Vagina (tissue), 2 donors: ENCODE measurements around the gene ARID3A.
"Not testable (repeated sequence)": the region's sequence is repeated elsewhere in the genome, so short reads cannot be mapped to it uniquely, and the experiment has no call there.

Experiments used
- POLR2A ChIP-seq, 2 donors: fragments of 450-650 bp; IDR thresholded peaks; one replicate each; pipeline ENCODE4 v1.6.1; 2017; ENCODE audit warnings: antibody characterized with exemption in 2 of 2, mild to moderate bottlenecking in 2 of 2, moderate library complexity in 2 of 2
- POLR2AphosphoS5 ChIP-seq, 2 donors: sonication (generic); formaldehyde crosslinking; IDR thresholded peaks; one replicate each; pipeline ENCODE4 v1.9.0; 2017; ENCODE audit warnings: antibody characterized with exemption in 2 of 2, mild to moderate bottlenecking in 2 of 2, low read depth in 1 of 2; ENCODE audit not compliant: insufficient read depth in 1 of 2
- TF ChIP-seq, protein P1 (sequence below), 3 experiments: fragments of 450-650 bp in 2 of 3; fragments of 200-600 bp in 1 of 3; sonication (generic) in 1 of 3; IDR thresholded peaks; one replicate each; pipeline ENCODE4 v1.5.1; 2017 to 2019; ENCODE audit warnings: antibody characterized with exemption in 3 of 3, mild to moderate bottlenecking in 2 of 3, moderate library complexity in 2 of 3

DNA sequence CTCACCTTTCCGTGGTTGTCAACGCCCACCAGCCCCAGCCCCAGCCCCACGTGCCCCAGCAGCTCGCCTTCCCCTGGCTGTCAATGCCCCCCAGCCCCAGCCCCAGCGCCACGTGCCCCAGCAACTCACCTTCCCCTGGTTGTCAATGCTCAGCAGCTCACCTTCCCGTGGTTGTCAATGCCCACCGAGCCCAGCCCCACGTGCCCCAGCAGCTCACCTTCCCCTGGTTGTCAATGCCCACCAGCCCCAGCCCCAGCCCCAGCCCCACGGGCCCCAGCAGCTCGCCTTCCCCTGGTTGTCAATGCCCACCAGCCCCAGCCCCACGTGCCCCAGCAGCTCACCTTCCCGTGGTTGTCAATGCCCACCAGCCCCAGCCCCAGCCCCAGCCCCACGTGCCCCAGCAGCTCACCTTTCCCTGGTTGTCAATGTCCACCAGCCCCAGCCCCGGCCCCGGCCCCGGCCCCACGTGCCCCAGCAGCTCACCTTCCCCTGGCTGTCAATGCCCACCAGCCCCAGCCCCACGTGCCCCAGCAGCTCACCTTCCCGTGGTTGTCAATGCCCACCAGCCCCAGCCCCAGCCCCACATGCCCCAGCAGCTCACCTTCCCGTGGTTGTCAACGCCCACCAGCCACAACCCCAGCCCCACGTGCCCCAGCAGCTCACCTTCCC is 47.7 kb upstream of the ARID3A start:
- TF ChIP-seq, protein P1, sequence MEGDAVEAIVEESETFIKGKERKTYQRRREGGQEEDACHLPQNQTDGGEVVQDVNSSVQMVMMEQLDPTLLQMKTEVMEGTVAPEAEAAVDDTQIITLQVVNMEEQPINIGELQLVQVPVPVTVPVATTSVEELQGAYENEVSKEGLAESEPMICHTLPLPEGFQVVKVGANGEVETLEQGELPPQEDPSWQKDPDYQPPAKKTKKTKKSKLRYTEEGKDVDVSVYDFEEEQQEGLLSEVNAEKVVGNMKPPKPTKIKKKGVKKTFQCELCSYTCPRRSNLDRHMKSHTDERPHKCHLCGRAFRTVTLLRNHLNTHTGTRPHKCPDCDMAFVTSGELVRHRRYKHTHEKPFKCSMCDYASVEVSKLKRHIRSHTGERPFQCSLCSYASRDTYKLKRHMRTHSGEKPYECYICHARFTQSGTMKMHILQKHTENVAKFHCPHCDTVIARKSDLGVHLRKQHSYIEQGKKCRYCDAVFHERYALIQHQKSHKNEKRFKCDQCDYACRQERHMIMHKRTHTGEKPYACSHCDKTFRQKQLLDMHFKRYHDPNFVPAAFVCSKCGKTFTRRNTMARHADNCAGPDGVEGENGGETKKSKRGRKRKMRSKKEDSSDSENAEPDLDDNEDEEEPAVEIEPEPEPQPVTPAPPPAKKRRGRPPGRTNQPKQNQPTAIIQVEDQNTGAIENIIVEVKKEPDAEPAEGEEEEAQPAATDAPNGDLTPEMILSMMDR (IDR thresholded peaks at IDR 0.05), result not testable (repeated sequence)
- not testable (repeated sequence) for TF ChIP-seq POLR2A (IDR thresholded peaks at IDR 0.05); POLR2AphosphoS5 (IDR thresholded peaks at IDR 0.05; ENCODE audit: insufficient read depth in 1 of 2, low read depth in 1 of 2)
